ENCODE data around the gene MUC2.

MUC2 gene

DNA sequence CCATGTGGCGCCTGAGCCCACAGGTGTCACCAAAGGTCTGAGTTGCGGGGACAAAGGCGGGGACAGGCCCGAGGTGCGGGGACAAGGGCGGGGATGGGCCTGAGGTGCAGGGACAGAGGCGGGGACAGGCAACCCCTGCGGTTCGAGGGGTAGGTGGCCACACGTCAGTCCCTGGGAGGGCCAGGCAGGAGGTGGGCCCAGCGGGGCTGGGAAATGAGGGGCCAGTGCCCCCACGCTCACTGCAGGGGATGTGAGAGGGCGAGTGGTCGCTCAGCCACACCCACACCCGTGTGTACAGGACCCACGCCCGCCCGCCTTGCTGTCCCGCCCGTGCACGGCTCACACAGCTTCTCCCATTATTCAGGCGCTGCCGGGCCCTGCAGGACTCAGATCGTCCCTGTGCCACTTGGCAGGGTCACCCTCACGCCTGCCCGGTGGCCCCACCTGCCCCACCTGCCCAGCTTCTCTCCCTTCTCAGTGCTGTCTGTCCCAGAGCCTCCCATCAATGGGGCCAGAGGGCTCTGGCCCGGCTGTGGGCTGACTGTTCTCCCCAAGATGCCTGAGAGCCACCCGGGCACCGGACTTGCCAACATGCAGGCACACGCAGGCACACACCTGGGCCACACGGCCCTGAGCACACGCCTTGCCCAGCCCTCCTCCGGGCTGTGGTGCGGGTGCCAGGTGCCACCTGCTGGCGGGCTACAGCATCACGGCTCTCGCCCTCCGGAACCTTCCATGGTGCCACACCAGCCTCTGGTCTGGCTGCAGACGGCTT, 23.9 kb upstream of the MUC2 start:
- H3K36me3 ChIP-seq (ENCODE audit: control insufficient read depth in 5 of 5, insufficient read depth in 5 of 5, low read length in 5 of 5) = no peaks in the 10 kb centered on the region
- H3K9ac ChIP-seq (ENCODE audit: low read length in 5 of 5) = no peak overlapping the region
- H3K4me3 ChIP-seq (ENCODE audit: low read depth in 1 of 5, low read length in 5 of 5) = no peak overlapping the region
- H3K4me1 ChIP-seq (ENCODE audit: control insufficient read depth in 5 of 5, insufficient read depth in 5 of 5, low read length in 5 of 5) = no peaks in the 10 kb centered on the region
- no peaks in the 10 kb centered on the region for H3K9me3 ChIP-seq (ENCODE audit: control insufficient read depth in 5 of 5, low read length in 5 of 5)
- H3K27me3 ChIP-seq (ENCODE audit: control insufficient read depth in 5 of 5, insufficient read depth in 4 of 5, low read length in 5 of 5) = peaks cover 25 to 63% (median 55%) of the 10 kb centered on the region in 5 donors
- H3K27ac ChIP-seq (ENCODE audit: low read depth, low read length) = no peak overlapping the region

DNA sequence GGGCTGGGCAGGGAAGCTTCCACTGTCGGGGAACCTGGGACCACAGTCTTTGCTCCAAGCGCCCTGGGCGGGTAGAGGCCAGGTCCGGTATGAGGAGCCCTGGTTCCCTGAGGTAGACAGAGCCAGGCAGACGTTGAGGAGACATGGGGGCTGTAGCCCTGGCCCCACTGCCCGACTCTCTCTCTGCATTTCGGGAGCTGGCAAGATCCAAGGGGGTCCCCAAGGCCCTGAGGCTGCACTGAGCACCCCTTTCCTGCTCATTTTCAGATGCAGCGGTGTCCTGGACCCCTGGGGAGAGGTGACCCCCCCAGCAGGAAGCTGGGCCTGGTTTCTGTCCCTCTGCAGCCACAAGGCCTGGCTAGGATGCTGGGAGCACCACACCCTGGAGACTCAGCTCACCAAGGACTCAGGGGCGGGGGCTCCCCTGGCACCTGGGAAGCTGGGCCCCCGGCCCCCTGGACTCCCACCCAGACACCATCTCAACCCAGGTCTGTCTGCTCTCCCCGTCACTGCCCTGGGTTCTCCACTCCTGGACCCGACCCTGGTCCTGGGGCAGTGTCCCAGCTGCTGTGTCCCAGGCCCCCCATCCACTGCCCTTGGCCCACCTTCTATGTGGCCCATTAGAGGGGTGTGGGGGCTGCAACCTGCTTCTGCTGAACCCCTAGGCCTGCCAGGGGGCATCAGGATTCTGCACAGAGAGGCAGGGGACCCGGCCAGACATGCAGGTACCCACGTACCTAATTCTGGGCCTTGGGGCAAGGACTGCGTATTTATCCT, 23.1 kb upstream of the MUC2 start:
- H3K4me1 ChIP-seq (ENCODE audit: control insufficient read depth in 5 of 5, insufficient read depth in 5 of 5, low read length in 5 of 5) = no peaks in the 10 kb centered on the region
- no peak overlapping the region for H3K4me3 ChIP-seq (ENCODE audit: low read depth in 1 of 5, low read length in 5 of 5)
- no peaks in the 10 kb centered on the region for H3K36me3 ChIP-seq (ENCODE audit: control insufficient read depth in 5 of 5, insufficient read depth in 5 of 5, low read length in 5 of 5)
- no peak overlapping the region for H3K9ac ChIP-seq (ENCODE audit: low read length in 5 of 5)
- peaks cover 25 to 70% (median 62%) of the 10 kb centered on the region in 5 donors for H3K27me3 ChIP-seq (ENCODE audit: control insufficient read depth in 5 of 5, insufficient read depth in 4 of 5, low read length in 5 of 5)
- H3K9me3 ChIP-seq (ENCODE audit: control insufficient read depth in 5 of 5, low read length in 5 of 5) = no peaks in the 10 kb centered on the region
- H3K27ac ChIP-seq (ENCODE audit: low read depth, low read length) = no peak overlapping the region

DNA sequence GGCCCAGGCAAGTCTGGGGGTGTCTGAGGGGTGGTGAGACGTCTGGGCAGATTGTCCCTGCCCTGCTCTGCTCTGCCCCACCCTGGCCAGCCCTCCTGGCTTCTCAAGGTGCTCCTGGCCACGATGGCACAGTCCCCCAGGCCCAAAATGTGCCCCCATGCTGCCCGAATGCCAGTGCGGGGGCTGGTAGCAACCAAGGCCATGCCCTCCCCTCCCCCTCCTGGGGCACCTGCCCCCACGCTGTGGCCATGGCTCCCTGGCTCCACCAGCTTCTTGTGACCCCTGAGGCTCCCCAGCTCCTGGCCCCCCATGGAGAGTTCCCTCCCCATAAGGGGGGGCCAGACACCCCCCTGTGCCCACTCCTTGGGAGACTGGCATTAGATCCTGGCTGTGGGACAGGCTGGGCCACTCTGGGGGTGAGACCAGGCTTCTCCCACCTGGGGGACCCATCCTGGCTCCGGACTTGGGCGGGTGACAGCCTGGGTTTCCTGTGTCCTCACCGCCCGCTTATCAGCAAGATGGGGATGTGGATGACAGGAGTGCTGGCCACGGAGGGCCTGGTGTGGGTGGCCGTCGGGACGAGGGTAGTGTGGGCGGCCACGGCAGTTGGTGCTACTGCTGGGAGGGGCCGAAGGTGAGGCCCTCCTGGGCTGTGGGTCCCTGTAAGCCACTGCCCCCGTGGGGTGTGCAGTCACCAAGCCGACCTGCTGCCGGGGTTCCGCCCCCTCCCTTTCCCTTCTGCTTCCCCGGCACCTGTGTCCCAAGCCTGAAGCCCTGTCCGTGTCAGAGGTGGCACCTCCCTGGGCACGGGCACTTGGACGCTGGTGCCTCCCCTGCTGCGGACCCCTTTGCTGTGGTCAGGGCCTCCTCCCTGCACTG, 22.3 kb upstream of the MUC2 start:
- H3K9me3 ChIP-seq (ENCODE audit: control insufficient read depth in 5 of 5, low read length in 5 of 5) = no peaks in the 10 kb centered on the region
- peaks cover 25 to 68% (median 62%) of the 10 kb centered on the region in 5 donors for H3K27me3 ChIP-seq (ENCODE audit: control insufficient read depth in 5 of 5, insufficient read depth in 4 of 5, low read length in 5 of 5)
- H3K4me1 ChIP-seq (ENCODE audit: control insufficient read depth in 5 of 5, insufficient read depth in 5 of 5, low read length in 5 of 5) = no peaks in the 10 kb centered on the region
- H3K36me3 ChIP-seq (ENCODE audit: control insufficient read depth in 5 of 5, insufficient read depth in 5 of 5, low read length in 5 of 5) = no peaks in the 10 kb centered on the region
- H3K9ac ChIP-seq (ENCODE audit: low read length in 5 of 5) = no peak overlapping the region
- H3K4me3 ChIP-seq (ENCODE audit: low read depth in 1 of 5, low read length in 5 of 5) = no peak overlapping the region
- H3K27ac ChIP-seq (ENCODE audit: low read depth, low read length) = no peak overlapping the region

DNA sequence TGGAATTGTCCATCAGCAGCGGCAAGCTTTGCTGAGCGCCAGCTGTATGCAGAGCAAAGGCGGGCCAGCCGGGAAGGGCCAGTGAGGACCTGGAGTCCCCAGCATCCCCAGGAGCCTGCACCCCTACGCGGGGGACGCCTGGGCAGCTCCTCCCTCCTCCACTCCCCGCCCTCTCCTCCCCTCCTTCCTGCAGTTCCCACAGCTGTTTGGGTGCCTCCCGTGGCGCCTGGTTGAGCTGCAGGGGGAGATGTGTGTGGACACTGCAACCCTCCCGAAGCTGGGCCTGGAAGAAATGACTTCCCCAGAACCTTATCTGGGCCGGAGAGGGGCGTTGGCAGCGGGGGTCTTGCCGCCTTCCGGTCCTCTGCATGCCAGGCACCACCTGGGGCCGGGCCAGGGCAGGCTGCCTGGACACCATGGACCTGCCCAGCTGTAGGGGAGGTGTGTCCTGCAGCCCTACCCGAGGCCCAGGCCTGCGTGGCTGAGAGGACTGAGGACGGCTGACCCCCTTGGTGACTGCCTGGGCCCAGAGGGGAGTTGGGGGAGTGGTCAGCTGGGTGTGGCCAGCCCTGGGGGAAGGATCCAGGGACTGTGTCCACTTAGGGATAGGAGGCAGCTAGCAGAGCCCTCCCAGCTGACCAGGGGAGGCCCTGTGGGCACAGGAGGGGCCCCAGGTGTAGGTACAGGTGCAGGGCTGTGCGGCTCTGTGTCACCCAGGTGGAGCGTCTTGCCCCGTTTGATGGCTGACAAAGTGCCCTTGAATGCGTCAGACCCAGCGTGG, 21.4 kb upstream of the MUC2 start:
- Histone ChIP-seq H3K27me3 (ENCODE audit: control insufficient read depth in 5 of 5, insufficient read depth in 4 of 5, low read length in 5 of 5) (peaks cover 26 to 66% (median 56%) of the 10 kb centered on the region in 5 donors), H3K4me1 (ENCODE audit: control insufficient read depth in 5 of 5, insufficient read depth in 5 of 5, low read length in 5 of 5) (no peaks in the 10 kb centered on the region), H3K27ac (ENCODE audit: low read depth, low read length) (no peak overlapping the region), H3K36me3 (ENCODE audit: control insufficient read depth in 5 of 5, insufficient read depth in 5 of 5, low read length in 5 of 5) (no peaks in the 10 kb centered on the region), H3K9me3 (ENCODE audit: control insufficient read depth in 5 of 5, low read length in 5 of 5) (no peaks in the 10 kb centered on the region), H3K9ac (ENCODE audit: low read length in 5 of 5) (no peak overlapping the region), H3K4me3 (ENCODE audit: low read depth in 1 of 5, low read length in 5 of 5) (no peak overlapping the region)

DNA sequence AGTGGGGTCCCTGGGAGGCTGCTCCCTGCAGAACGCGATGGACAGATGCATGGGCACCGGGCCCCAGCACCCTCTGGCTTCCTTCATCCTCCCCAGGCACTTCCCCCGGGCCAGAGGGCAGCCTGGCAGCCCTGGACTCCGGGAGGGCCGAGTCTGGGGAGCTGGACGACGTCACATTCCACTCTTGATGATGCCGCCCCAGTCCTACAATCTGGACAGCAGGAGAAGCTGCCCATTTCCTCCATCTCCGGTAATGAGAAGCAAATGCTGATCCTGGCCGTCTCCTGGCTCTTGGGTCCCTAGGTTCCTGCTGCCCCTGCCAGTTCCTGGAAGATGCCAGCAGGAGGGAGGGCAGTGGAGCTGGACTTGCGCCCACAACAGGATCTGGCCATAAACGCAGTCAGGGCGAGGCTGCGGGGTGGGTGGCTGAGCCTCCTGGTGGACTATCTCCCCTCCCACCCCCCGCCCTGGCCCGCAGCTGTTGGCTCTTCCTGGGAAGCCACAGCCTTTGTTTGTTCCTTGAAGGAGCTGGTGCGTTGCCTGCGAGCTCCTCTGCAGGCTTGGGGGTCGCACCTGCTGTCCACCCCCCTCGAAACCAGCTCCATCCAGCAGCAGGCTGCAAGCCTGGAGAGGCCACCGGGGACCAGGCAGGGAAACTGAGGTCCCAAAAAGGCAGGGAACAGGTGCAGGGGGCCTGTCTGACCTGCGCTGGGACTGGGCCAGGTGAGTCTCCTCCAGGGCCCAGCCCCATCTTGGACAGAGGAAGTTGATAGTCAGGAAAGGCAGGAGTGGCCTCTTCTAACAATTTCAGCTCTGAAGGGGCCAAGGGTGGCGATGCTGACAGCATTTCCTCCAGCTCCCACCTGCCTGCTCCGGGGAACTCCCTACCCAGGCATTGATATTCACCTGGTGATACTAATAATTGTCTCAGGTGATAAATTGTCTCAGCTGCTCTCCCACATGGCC, 20.2 kb upstream of the MUC2 start:
- H3K4me3 ChIP-seq (ENCODE audit: low read depth in 1 of 5, low read length in 5 of 5) = no peak overlapping the region

DNA sequence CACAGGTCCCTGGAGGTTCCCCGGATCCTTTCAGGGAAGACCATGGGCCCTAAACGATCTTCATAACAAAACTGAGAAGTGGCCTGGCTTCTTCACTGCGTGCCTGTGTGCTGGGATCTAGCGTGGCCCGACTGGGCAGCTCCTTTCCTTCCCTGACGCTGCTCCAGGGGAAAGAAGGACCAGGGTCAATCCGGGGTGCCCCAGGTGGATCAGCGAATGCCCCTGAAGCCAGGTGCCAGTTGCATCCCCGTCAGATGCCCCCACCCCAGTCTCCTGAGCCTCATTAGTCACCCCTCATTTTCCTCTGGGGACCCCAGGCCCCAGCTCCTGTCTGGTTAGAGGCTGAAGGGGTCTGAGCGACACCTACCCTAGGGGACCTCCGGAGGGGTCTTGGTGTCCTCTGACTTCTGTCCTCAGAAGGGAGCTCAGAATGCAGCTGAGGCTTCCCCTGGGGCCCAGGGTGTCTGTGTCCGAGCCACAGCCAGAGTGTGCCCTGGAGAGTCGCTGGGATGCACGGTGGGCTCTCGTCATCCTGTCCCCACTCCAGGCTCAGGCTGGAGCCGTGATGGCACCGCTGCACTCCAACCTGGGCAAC, 19.5 kb upstream of the MUC2 start:
- Histone ChIP-seq H3K27me3 (ENCODE audit: control insufficient read depth in 5 of 5, insufficient read depth in 4 of 5, low read length in 5 of 5) (peaks cover 19 to 52% (median 43%) of the 10 kb centered on the region in 5 donors), H3K4me1 (ENCODE audit: control insufficient read depth in 5 of 5, insufficient read depth in 5 of 5, low read length in 5 of 5) (no peaks in the 10 kb centered on the region), H3K36me3 (ENCODE audit: control insufficient read depth in 5 of 5, insufficient read depth in 5 of 5, low read length in 5 of 5) (no peaks in the 10 kb centered on the region), H3K9ac (ENCODE audit: low read length in 5 of 5) (no peak overlapping the region), H3K27ac (ENCODE audit: low read depth, low read length) (no peak overlapping the region), H3K4me3 (ENCODE audit: low read depth in 1 of 5, low read length in 5 of 5) (no peak overlapping the region), H3K9me3 (ENCODE audit: control insufficient read depth in 5 of 5, low read length in 5 of 5) (no peaks in the 10 kb centered on the region)

More for the DNA sequence above, 20.2 kb upstream of the MUC2 start:
- Histone ChIP-seq H3K9me3 (ENCODE audit: control insufficient read depth in 5 of 5, low read length in 5 of 5) (no peaks in the 10 kb centered on the region), H3K4me1 (ENCODE audit: control insufficient read depth in 5 of 5, insufficient read depth in 5 of 5, low read length in 5 of 5) (no peaks in the 10 kb centered on the region), H3K36me3 (ENCODE audit: control insufficient read depth in 5 of 5, insufficient read depth in 5 of 5, low read length in 5 of 5) (no peaks in the 10 kb centered on the region), H3K27ac (ENCODE audit: low read depth, low read length) (no peak overlapping the region), H3K9ac (ENCODE audit: low read length in 5 of 5) (no peak overlapping the region), H3K27me3 (ENCODE audit: control insufficient read depth in 5 of 5, insufficient read depth in 4 of 5, low read length in 5 of 5) (peaks cover 23 to 56% (median 48%) of the 10 kb centered on the region in 5 donors)

DNA sequence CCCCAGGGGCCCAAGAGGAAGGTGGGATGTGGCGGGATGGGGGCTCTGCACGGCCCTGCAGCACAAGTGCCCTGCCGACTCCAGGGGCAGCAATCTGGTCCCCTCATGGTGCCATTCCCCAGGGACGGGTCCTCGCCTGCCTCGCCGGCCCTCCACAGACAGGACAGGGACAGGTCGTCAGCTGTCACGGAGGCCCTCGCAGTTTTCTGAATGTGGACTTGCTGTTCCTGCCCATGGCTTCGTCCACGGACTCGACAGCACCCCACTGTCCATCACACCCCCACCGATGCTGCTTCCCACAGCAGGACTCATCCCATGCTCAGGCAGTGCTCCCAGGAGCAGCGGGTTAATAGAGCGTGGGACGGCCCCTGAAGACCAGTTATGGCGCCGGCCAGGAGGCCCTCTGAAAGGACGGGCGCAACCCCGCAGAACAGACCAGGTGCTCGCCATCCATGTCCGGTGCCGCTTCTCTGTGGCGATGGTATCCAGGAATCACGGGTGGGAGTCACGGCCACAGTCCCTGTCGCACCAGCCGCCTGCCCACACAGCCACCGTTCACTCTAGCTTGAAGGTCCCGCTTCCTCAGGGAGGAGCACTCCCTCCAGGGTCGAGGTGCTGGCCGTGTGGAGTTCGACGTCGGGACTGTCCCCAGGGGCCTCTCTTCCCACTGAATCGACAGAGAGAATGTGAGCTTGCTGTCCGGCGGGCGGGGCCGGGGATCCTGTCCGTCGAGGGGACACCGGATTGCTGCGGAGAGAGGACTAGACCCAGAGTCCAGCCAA, 18.5 kb upstream of the MUC2 start:
- H3K9ac ChIP-seq (ENCODE audit: low read length in 5 of 5) = no peak overlapping the region
- H3K27me3 ChIP-seq (ENCODE audit: control insufficient read depth in 5 of 5, insufficient read depth in 4 of 5, low read length in 5 of 5) = peaks cover 19 to 51% (median 35%) of the 10 kb centered on the region in 5 donors
- no peak overlapping the region for H3K27ac ChIP-seq (ENCODE audit: low read depth, low read length)
- H3K4me1 ChIP-seq (ENCODE audit: control insufficient read depth in 5 of 5, insufficient read depth in 5 of 5, low read length in 5 of 5) = peaks cover 0 to 3% (median 0%) of the 10 kb centered on the region in 5 donors
- no peaks in the 10 kb centered on the region for H3K9me3 ChIP-seq (ENCODE audit: control insufficient read depth in 5 of 5, low read length in 5 of 5)
- H3K4me3 ChIP-seq (ENCODE audit: low read depth in 1 of 5, low read length in 5 of 5) = no peak overlapping the region
- H3K36me3 ChIP-seq (ENCODE audit: control insufficient read depth in 5 of 5, insufficient read depth in 5 of 5, low read length in 5 of 5) = no peaks in the 10 kb centered on the region

DNA sequence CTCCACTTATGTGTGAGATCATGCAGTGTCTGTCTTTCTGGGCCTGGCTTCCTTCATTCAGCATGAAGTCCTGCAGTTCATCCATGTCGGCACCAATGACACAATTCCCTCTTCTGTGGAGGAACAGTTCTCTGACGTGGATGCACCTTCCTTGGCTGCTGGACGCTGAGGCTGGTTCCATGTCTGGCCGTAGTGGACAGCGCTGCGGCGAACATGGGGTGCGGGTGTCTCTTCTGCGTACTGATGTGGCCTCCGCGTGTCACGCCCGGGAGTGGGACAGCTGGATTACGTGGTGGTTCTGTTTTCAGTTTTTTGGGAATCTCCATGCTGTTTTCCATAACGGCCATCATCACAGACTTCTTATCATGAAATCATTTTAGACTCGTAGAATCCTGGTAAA, 16.9 kb upstream of the MUC2 start:
- no peak overlapping the region for H3K9ac ChIP-seq (ENCODE audit: low read length in 5 of 5)
- peaks cover 0 to 9% (median 7%) of the 10 kb centered on the region in 5 donors for H3K9me3 ChIP-seq (ENCODE audit: control insufficient read depth in 5 of 5, low read length in 5 of 5)
- H3K27me3 ChIP-seq (ENCODE audit: control insufficient read depth in 5 of 5, insufficient read depth in 4 of 5, low read length in 5 of 5) = peaks cover 17 to 42% (median 33%) of the 10 kb centered on the region in 5 donors
- no peak overlapping the region for H3K4me3 ChIP-seq (ENCODE audit: low read depth in 1 of 5, low read length in 5 of 5)
- no peaks in the 10 kb centered on the region for H3K36me3 ChIP-seq (ENCODE audit: control insufficient read depth in 5 of 5, insufficient read depth in 5 of 5, low read length in 5 of 5)
- H3K27ac ChIP-seq (ENCODE audit: low read depth, low read length) = no peak overlapping the region
- H3K4me1 ChIP-seq (ENCODE audit: control insufficient read depth in 5 of 5, insufficient read depth in 5 of 5, low read length in 5 of 5) = peaks cover 0 to 3% (median 0%) of the 10 kb centered on the region in 5 donors
